ENCODE measurements around the gene SLC4A5.

Gene SLC4A5

DNA sequence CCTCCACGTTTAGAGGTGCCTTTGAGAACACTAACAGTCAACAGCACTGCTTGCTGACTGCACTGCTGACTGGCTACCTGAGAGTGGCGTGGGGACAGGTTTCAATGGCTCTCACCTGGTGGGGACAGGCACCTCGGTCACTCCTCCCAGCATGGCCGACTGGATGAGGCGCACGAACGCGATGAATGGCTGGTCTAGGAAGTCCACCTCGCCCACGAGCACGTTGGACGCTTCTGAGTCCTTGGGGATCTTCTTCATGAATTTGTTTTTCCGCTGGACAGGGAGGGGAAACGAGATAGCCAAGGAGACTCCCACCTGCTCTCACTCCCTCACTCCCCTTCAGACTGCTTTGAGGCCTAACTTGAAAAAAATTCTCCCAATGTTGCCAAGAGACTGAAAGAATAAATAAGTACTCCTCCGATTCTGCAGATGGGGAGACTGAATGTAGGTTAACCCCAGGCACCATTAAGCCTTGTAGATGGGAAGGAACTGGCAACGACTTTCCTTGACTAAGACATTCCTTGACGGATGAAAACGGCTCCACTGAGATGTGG lies 87.5 kb downstream of the SLC4A5 start:
- TF ChIP-seq, protein P1, sequence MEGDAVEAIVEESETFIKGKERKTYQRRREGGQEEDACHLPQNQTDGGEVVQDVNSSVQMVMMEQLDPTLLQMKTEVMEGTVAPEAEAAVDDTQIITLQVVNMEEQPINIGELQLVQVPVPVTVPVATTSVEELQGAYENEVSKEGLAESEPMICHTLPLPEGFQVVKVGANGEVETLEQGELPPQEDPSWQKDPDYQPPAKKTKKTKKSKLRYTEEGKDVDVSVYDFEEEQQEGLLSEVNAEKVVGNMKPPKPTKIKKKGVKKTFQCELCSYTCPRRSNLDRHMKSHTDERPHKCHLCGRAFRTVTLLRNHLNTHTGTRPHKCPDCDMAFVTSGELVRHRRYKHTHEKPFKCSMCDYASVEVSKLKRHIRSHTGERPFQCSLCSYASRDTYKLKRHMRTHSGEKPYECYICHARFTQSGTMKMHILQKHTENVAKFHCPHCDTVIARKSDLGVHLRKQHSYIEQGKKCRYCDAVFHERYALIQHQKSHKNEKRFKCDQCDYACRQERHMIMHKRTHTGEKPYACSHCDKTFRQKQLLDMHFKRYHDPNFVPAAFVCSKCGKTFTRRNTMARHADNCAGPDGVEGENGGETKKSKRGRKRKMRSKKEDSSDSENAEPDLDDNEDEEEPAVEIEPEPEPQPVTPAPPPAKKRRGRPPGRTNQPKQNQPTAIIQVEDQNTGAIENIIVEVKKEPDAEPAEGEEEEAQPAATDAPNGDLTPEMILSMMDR (IDR thresholded peaks at IDR 0.05; ENCODE audit: insufficient read depth, low read length, missing control alignments): no peak
- DNase-seq (ENCODE audit: low read depth, low spot score): no peak
- no peak overlapping the region for H3K4me3 ChIP-seq (ENCODE audit: low read depth, low read length)
- POLR2A ChIA-PET: no interaction called here
- CTCF ChIA-PET: interaction anchor here (1.0 kb wide), 1 partner anchor 433 kb away, joined by 3 read pairs; no protein-coding TSS in a partner anchor

DNA sequence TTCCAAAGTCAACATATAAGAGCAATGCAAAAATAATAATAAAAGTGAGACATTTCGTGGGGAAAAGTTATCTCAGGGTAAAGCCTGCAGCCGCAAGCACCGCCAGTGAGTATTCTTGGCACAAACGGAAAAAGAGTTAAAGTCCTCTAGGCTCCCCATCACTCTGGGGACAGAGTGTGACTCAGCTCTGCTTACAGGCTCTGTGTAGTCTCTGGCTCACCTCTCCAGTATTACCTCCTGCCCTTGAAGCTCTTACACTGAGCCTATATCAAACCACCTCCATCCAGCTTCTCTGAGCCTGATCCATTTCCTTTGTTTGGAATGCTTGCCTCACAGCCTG lies 89.3 kb downstream of the SLC4A5 start:
- TF ChIP-seq, protein P1 (IDR thresholded peaks at IDR 0.05; ENCODE audit: insufficient read depth, low read length, missing control alignments): no peak
- no peak for DNase-seq (ENCODE audit: low read depth, low spot score)
- ChIA-PET POLR2A (no interaction called here), CTCF (interaction anchor here (0.8 to 2.1 kb wide), 4 partner anchors 14 to 336 kb away, joined by 3 to 14 read pairs (median 6); no protein-coding TSS in a partner anchor)
- H3K4me3 ChIP-seq (ENCODE audit: low read depth, low read length): no peak overlapping the region

DNA sequence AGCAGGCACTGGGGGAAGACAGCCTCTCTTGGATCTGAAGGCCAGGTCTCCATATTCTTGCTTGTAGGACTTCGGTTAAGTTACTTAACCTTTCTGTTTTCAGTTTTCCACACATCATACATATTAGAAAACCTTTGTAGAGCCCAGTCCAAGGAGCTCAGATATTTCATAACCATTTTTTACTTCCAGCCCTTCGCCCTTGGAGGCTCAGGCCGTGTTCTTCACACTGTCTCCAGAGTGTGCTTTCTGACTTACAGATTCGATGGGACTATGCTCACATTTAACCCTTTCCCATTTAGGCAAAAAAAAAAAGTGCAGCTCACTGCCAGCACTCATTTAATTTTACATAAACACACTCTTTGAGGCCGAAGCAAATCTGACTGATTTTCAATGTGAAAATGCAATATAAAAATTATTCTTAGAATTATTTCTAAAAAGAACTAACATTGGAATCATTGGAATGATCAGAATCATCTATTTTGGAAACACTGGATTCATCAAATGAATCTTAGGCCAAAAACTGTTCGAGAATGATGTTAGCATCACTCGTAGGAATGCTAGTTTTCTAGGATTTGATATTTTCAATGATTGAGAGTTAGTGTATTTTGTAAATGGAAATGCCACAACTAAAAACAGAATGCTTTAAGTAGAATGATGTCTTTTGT lies 89.8 kb downstream of the SLC4A5 start:
- POLR2A ChIA-PET: no interaction called here
- TF ChIP-seq, protein P1 (IDR thresholded peaks at IDR 0.05; ENCODE audit: insufficient read depth, low read length, missing control alignments): no peak
- DNase-seq (ENCODE audit: low read depth, low spot score): no peak
- H3K4me3 ChIP-seq (ENCODE audit: low read depth, low read length): no peak overlapping the region
- CTCF ChIA-PET: interaction anchor here (0.8 to 2.1 kb wide), 7 partner anchors 13 to 337 kb away, joined by 3 to 14 read pairs (median 3); no protein-coding TSS in a partner anchor

DNA sequence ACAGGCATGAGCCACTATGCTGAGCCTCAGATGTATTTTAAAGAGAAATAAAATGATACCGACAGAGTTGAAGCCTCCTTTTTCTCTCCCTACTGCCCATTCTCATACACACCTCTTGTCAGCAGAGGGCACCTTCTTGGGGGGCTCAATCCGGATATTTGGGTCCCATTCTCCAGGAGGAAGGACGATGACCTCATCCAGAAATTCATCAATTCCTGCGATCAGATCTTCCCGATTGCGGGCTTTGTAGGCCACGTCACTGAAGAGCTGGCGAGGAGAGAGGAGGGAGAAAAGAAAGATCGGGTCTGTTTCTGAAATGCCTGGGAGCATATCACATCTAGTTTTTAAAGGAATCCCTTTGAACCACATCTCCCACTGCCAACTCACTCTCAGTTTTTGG lies 90.4 kb downstream of the SLC4A5 start:
- TF ChIP-seq, protein P1 (IDR thresholded peaks at IDR 0.05; ENCODE audit: insufficient read depth, low read length, missing control alignments): no peak
- ChIA-PET POLR2A (interaction anchor here (0.5 kb wide), 1 partner anchor 75 kb away, joined by 3 read pairs; no protein-coding TSS in a partner anchor), CTCF (interaction anchor here (0.9 to 2.1 kb wide), 7 partner anchors 12 to 138 kb away, joined by 3 to 14 read pairs (median 4); no protein-coding TSS in a partner anchor)
- H3K4me3 ChIP-seq (ENCODE audit: low read depth, low read length): no peak overlapping the region
- no peak for DNase-seq (ENCODE audit: low read depth, low spot score)

DNA sequence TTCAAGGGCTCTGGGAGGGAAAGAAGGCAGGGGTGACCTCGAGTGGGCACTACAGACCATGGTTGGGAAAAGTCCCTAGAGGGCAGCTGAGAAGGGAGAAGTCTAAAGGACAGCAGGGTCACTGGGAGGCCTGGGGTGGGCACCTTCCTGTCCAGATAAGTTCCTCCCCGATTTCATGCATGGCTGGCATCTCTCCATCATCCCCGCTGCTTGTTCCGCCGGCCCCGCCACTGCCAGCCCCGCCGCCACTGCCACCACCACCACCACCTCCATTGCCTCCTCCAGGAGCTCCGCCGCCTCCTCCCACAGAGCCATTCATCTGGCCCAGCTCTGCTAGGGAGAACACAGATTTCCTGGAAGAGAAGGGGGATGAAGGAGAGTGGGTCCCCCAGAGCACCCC lies 91.2 kb downstream of the SLC4A5 start:
- DNase-seq (ENCODE audit: low read depth, low spot score): no peak
- ChIA-PET CTCF (interaction anchor here (1.0 to 6.9 kb wide), 3 partner anchors 7 to 85 kb away, joined by 4 to 65 read pairs (median 55); no protein-coding TSS in a partner anchor), POLR2A (no interaction called here)
- TF ChIP-seq, protein P1 (IDR thresholded peaks at IDR 0.05; ENCODE audit: insufficient read depth, low read length, missing control alignments): no peak
- no peak overlapping the region for H3K4me3 ChIP-seq (ENCODE audit: low read depth, low read length)

DNA sequence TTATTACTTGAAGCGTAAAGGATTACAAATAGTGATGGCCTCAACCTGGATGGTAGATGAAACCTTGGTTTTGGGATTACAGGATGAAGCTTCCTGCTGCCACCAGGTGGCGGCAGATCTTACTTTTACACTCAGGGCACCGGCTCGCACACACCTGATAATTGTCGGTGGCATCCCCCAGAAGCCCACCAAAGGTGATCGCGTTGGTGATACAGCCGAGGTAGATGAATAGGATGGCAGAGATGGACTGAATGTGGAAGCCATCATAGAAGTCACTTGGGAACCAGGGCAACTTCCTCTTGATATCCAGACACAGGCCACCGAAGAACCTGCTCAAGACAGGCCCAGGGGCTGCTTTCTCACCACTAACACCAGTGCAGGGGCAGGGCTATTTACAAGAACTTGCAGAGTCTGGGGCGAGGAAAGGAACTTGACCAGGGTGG lies 93.0 kb downstream of the SLC4A5 start:
- CTCF ChIA-PET: interaction anchor here (0.6 to 6.9 kb wide), 51 partner anchors 9 to 486 kb away, joined by 3 to 65 read pairs (median 4); partner anchors contain the start of gene STAMBP
- POLR2A ChIA-PET: no interaction called here
- TF ChIP-seq, protein P1 (IDR thresholded peaks at IDR 0.05; ENCODE audit: insufficient read depth, low read length, missing control alignments): peak; percentile 67
- H3K4me3 ChIP-seq (ENCODE audit: low read depth, low read length): no peak overlapping the region
- no peak for DNase-seq (ENCODE audit: low read depth, low spot score)

Data from AG04449 (cell line).